GM12891 (cell line): ENCODE data around the gene KRT6B.

ENCODE experiments used
- POLR2A ChIP-seq: IDR thresholded peaks from 2 replicates; pipeline ENCODE4 v1.6.1; 2011; ENCODE audit warnings: low read depth, low read length, control low read depth
- POLR2AphosphoS5 ChIP-seq: IDR thresholded peaks from 2 replicates; pipeline ENCODE4 v1.6.1; 2011; ENCODE audit warnings: low read depth, low read length, control low read depth
- TAF1 ChIP-seq: IDR thresholded peaks from 2 replicates; pipeline ENCODE4 v1.6.1; 2011; ENCODE audit warnings: low read depth, low read length, control low read depth

GRCh38 chr12:52477651-52478050 lies 25.7 kb upstream of the KRT6B start:
- no peak for TF ChIP-seq POLR2A
- no peak for TF ChIP-seq TAF1
- TF ChIP-seq POLR2AphosphoS5, result no peak
